HFF-Myc (cell line): ENCODE results near the gene TCTN1.
"Not testable (repeated sequence)": the region's sequence is repeated elsewhere in the genome, so short reads cannot be mapped to it uniquely, and the experiment has no call there.

Experiments
- DNase-seq: peaks from one replicate; pipeline ENCODE4 v3.0.0-alpha.2; 2011; ENCODE audit warnings: low read depth; ENCODE audit errors: extremely low read depth
- H3K4me3 ChIP-seq: replicated peaks from 2 replicates; pipeline ENCODE4 v1.5.1; 2011; ENCODE audit warnings: low read depth, mild to moderate bottlenecking, control low read depth, low read length
- CTCF ChIP-seq: IDR thresholded peaks from 2 replicates; pipeline ENCODE4 v1.5.1; 2012; ENCODE audit warnings: mild to moderate bottlenecking, low read depth, low read length, control low read depth; ENCODE audit errors: missing control alignments

TCTN1 gene

GRCh38 chr12:110574044-110574443 lies 39.9 kb upstream of the TCTN1 start:
- TF ChIP-seq CTCF: no peak
- H3K4me3 ChIP-seq: no peak overlapping the region
- DNase-seq: no peak

- DNase-seq, H3K4me3 ChIP-seq: not testable (repeated sequence)
Observed at GRCh38 chr12:110574717-110575230, 39.2 kb upstream of the TCTN1 start.

- no peak overlapping the region for H3K4me3 ChIP-seq
- DNase-seq: no peak
- TF ChIP-seq CTCF: no peak
Observed at GRCh38 chr12:110575326-110575725, 38.6 kb upstream of the TCTN1 start.

- no peak for DNase-seq
- no peak for TF ChIP-seq CTCF
- no peak overlapping the region for H3K4me3 ChIP-seq
Observed at GRCh38 chr12:110576504-110576903, 37.4 kb upstream of the TCTN1 start.

- peak overlapping the region; percentile 30 for H3K4me3 ChIP-seq
- TF ChIP-seq CTCF: no peak
- no peak for DNase-seq
Observed at GRCh38 chr12:110577864-110578693, 35.9 kb upstream of the TCTN1 start.

- TF ChIP-seq CTCF: no peak
- DNase-seq: no peak
- H3K4me3 ChIP-seq: no peak overlapping the region
Observed at GRCh38 chr12:110578694-110579534, 35.0 kb upstream of the TCTN1 start.
